ENCODE results near the gene SEC24A.
"Not testable (repeated sequence)": the region's sequence is repeated elsewhere in the genome, so short reads cannot be mapped to it uniquely, and the experiment has no call there.

The SEC24A gene

GRCh38 chr5:134662971-134663370, 14.4 kb downstream of the SEC24A start:
- no peaks in the 10 kb centered on the region for H3K27me3 Mint-ChIP-seq
- H3K4me1 Mint-ChIP-seq (ENCODE audit: low read depth in 2 of 2), result peaks cover 14 to 24% of the 10 kb centered on the region in 2 donors
- H3K9me3 Mint-ChIP-seq, result no peaks in the 10 kb centered on the region
- H3K4me3 Mint-ChIP-seq, result no peak overlapping the region
- no peak overlapping the region for H3K27ac Mint-ChIP-seq
- H3K36me3 Mint-ChIP-seq (ENCODE audit: insufficient read depth), result peaks cover 63% of the 10 kb centered on the region
- no peak for DNase-seq
- ATAC-seq (replicated peaks), result no peak

DNA sequence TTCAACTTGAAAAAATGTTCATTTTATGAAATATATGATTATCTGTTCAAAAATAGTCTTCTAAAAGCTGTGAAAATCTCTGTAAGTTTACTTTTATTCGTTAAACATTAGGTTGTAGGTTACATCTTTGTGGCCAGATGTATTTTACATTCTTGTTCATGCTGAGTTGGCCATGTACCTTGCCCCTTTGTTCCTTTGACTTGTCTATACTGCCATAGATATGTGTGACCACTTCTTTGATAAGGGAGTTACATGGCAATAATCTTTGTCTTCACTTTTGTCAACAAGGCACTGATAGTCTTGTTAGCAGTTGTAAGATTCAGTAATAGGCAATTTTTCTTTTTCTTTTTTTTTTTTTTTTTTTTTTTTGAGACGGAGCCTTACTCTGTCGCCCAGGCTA, 15.9 kb downstream of the SEC24A start:
- no peaks in the 10 kb centered on the region for H3K9me3 Mint-ChIP-seq
- ATAC-seq (replicated peaks) (no peak), DNase-seq (no peak)
- no peak overlapping the region for H3K4me3 Mint-ChIP-seq
- H3K27me3 Mint-ChIP-seq, result no peaks in the 10 kb centered on the region
- H3K4me1 Mint-ChIP-seq (ENCODE audit: low read depth in 2 of 2), result peaks cover 12 to 18% of the 10 kb centered on the region in 2 donors
- H3K27ac Mint-ChIP-seq, result no peak overlapping the region
- H3K36me3 Mint-ChIP-seq (ENCODE audit: insufficient read depth), result peaks cover 72% of the 10 kb centered on the region

GRCh38 chr5:134673546-134673945, 25.0 kb downstream of the SEC24A start:
- not testable (repeated sequence) for H3K27me3 Mint-ChIP-seq; ATAC-seq (replicated peaks); H3K4me3 Mint-ChIP-seq; H3K27ac Mint-ChIP-seq; H3K9me3 Mint-ChIP-seq; H3K4me1 Mint-ChIP-seq (ENCODE audit: low read depth in 2 of 2); DNase-seq
- peaks cover 86% of the 10 kb centered on the region for H3K36me3 Mint-ChIP-seq (ENCODE audit: insufficient read depth)

DNA sequence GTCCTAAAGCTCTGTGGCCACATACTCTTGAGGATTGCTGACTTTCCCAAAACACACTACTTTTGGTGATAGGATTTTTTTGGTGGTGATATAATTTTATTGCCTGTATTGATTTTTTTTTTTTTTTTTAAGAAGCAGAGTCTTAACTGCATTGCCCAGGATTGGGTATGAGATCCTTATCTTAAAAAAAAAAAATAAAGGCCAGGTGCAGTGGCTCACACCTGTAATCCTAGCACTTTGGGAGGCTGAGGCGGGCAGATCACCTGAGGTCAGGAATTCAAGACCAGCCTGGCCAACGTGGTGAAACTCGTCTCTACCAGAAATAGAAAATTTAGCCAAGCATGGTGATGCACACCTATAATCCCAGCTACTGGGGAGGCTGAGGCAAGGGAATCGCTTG, 28.8 kb downstream of the SEC24A start:
- H3K36me3 Mint-ChIP-seq (ENCODE audit: insufficient read depth), result peaks cover 88% of the 10 kb centered on the region
- not testable (repeated sequence) for H3K4me1 Mint-ChIP-seq (ENCODE audit: low read depth in 2 of 2); H3K27me3 Mint-ChIP-seq; ATAC-seq (replicated peaks); DNase-seq; H3K4me3 Mint-ChIP-seq; H3K9me3 Mint-ChIP-seq
- H3K27ac Mint-ChIP-seq, result peak overlapping the region in 1 of 2 donors; percentile 13

GRCh38 chr5:134690144-134690543, 41.6 kb downstream of the SEC24A start:
- DNase-seq; H3K27ac Mint-ChIP-seq; H3K9me3 Mint-ChIP-seq; H3K4me3 Mint-ChIP-seq; ATAC-seq (replicated peaks); H3K4me1 Mint-ChIP-seq (ENCODE audit: low read depth in 2 of 2); H3K27me3 Mint-ChIP-seq: not testable (repeated sequence)
- H3K36me3 Mint-ChIP-seq (ENCODE audit: insufficient read depth), result peaks cover 62% of the 10 kb centered on the region

DNA sequence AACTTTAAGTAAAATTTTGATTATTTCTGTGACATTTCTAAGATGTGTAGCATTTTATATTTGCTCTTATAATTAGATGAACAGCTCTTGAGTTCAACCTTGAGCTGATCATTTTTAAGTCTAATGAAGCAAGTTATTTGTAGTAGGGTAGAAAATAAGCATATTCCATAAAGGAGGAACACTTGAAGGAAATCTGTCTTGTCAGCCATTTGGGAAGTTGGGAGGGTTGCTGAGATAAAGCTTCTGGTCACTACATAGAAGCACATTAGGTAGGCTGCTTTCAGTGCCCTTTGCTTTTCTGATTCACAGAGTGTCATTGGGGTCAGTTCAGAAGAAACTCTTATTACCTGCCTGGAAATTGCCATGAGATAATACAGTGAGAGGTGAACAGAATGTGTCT, 44.1 kb downstream of the SEC24A start:
- Mint-ChIP-seq H3K36me3 (ENCODE audit: insufficient read depth) (peaks cover 69% of the 10 kb centered on the region), H3K27ac (peak overlapping the region in 1 of 2 donors; percentile 13)

DNA sequence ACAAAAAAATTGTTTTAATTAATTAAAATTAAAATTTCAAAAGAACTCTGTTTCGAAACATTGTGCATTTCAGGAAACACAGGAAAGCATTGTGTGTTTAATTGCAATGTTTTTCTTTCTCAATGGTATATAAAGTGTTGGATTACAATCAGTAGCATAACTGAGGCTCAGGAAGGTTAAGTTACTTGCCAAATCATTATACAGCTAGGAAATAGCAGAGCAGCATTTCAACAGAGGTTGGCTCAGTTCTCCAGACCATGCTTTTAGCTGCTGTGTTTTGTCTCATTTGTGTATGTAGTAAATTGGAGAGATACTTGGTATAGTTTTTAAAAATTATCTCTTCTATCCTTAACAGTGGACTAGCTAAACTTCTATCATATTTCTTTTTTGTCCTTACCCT, 59.7 kb downstream of the SEC24A start:
- H3K9me3 Mint-ChIP-seq, result no peaks in the 10 kb centered on the region
- H3K36me3 Mint-ChIP-seq (ENCODE audit: insufficient read depth), result peaks cover 70% of the 10 kb centered on the region
- no peak overlapping the region for H3K27ac Mint-ChIP-seq
- DNase-seq (no peak), ATAC-seq (replicated peaks) (no peak)
- no peak overlapping the region for H3K4me3 Mint-ChIP-seq
- H3K4me1 Mint-ChIP-seq (ENCODE audit: low read depth in 2 of 2), result no peaks in the 10 kb centered on the region
- H3K27me3 Mint-ChIP-seq, result no peaks in the 10 kb centered on the region

More for the DNA sequence above, 44.1 kb downstream of the SEC24A start:
- H3K27me3 Mint-ChIP-seq, result no peaks in the 10 kb centered on the region
- H3K4me1 Mint-ChIP-seq (ENCODE audit: low read depth in 2 of 2), result no peaks in the 10 kb centered on the region
- DNase-seq (no peak), ATAC-seq (replicated peaks) (no peak)
- no peaks in the 10 kb centered on the region for H3K9me3 Mint-ChIP-seq
- H3K4me3 Mint-ChIP-seq, result no peak overlapping the region

GRCh38 chr5:134714120-134714519, 65.5 kb downstream of the SEC24A start:
- Mint-ChIP-seq H3K4me3 (no peak overlapping the region), H3K9me3 (no peaks in the 10 kb centered on the region), H3K27ac (no peak overlapping the region), H3K27me3 (no peaks in the 10 kb centered on the region), H3K36me3 (ENCODE audit: insufficient read depth) (peaks cover 81% of the 10 kb centered on the region), H3K4me1 (ENCODE audit: low read depth in 2 of 2) (no peaks in the 10 kb centered on the region)
- ATAC-seq (replicated peaks) (no peak), DNase-seq (no peak)

DNA sequence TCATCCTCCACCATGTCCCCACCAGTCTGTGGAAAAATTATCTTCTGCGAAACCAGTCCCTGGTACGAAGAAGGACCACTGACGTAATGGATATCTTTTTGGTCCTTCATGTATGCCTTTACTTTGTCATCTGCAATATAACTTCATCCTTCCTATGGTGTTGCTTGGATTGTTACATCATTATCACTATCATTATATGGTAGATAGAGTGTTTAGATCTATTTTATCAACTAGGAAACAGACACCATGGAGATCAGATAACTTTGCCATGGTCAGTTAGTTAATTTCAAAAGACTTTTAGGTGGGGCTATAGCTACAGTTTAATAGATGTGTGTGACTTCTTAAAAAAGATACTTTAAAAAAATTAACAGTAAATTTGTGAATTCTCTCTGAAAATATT, 66.0 kb downstream of the SEC24A start:
- no peak overlapping the region for H3K4me3 Mint-ChIP-seq
- no peaks in the 10 kb centered on the region for H3K4me1 Mint-ChIP-seq (ENCODE audit: low read depth in 2 of 2)
- no peak for ATAC-seq (replicated peaks)
- DNase-seq, result no peak
- no peaks in the 10 kb centered on the region for H3K27me3 Mint-ChIP-seq
- peaks cover 81% of the 10 kb centered on the region for H3K36me3 Mint-ChIP-seq (ENCODE audit: insufficient read depth)
- no peaks in the 10 kb centered on the region for H3K9me3 Mint-ChIP-seq
- H3K27ac Mint-ChIP-seq, result no peak overlapping the region

- H3K4me3 Mint-ChIP-seq; ATAC-seq (replicated peaks); H3K4me1 Mint-ChIP-seq (ENCODE audit: low read depth in 2 of 2); H3K9me3 Mint-ChIP-seq; H3K27ac Mint-ChIP-seq; DNase-seq; H3K27me3 Mint-ChIP-seq: not testable (repeated sequence)
- H3K36me3 Mint-ChIP-seq (ENCODE audit: insufficient read depth), result peaks cover 73% of the 10 kb centered on the region
Measured at GRCh38 chr5:134715466-134715865, 66.9 kb downstream of the SEC24A start.

- no peak overlapping the region for H3K4me3 Mint-ChIP-seq
- peaks cover 40% of the 10 kb centered on the region for H3K36me3 Mint-ChIP-seq (ENCODE audit: insufficient read depth)
- no peaks in the 10 kb centered on the region for H3K9me3 Mint-ChIP-seq
- DNase-seq (no peak), ATAC-seq (replicated peaks) (no peak)
- no peaks in the 10 kb centered on the region for H3K4me1 Mint-ChIP-seq (ENCODE audit: low read depth in 2 of 2)
- no peak overlapping the region for H3K27ac Mint-ChIP-seq
- no peaks in the 10 kb centered on the region for H3K27me3 Mint-ChIP-seq
Measured at GRCh38 chr5:134724872-134725271, 76.3 kb downstream of the SEC24A start.

- no peak for DNase-seq
Measured at GRCh38 chr5:134732819-134733218, 84.2 kb downstream of the SEC24A start.

DNA sequence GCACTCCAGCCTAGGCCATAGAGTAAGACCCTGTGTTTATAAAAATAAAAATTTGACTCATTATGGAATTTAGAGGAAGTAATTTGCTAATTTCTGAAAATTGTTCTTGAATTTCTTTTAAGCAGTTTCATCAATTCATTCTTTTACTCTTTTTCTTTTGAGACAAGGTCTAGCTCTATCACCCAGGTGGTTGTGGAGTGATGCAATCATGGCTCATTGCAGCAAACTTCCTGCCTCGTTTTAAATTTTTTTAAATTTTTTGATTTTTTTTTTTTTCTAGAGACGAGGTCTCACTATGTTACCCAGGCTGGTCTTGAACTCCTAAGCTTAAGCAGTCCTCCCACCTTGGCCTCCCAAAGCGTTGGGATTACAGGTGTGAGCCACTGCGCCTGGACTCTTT, 86.7 kb downstream of the SEC24A start:
- H3K9me3 Mint-ChIP-seq, result no peaks in the 10 kb centered on the region
- no peak for DNase-seq
- ATAC-seq (replicated peaks), result no peak
- no peak overlapping the region for H3K4me3 Mint-ChIP-seq
- H3K27ac Mint-ChIP-seq, result no peak overlapping the region
- peaks cover 16 to 17% of the 10 kb centered on the region in 2 donors for H3K4me1 Mint-ChIP-seq (ENCODE audit: low read depth in 2 of 2)
- H3K36me3 Mint-ChIP-seq (ENCODE audit: insufficient read depth), result peaks cover 10% of the 10 kb centered on the region
- H3K27me3 Mint-ChIP-seq, result no peaks in the 10 kb centered on the region

More at GRCh38 chr5:134732819-134733218, 84.2 kb downstream of the SEC24A start:
- Mint-ChIP-seq H3K27ac (no peak overlapping the region), H3K36me3 (ENCODE audit: insufficient read depth) (no peaks in the 10 kb centered on the region), H3K9me3 (no peaks in the 10 kb centered on the region), H3K27me3 (no peaks in the 10 kb centered on the region), H3K4me1 (ENCODE audit: low read depth in 2 of 2) (peaks cover 0 to 2% of the 10 kb centered on the region in 2 donors), H3K4me3 (no peak overlapping the region)
- no peak for ATAC-seq (replicated peaks)

- DNase-seq, result no peak
- no peak for ATAC-seq (replicated peaks)
- peaks cover 19 to 21% of the 10 kb centered on the region in 2 donors for H3K4me1 Mint-ChIP-seq (ENCODE audit: low read depth in 2 of 2)
- no peaks in the 10 kb centered on the region for H3K27me3 Mint-ChIP-seq
- peaks cover 10% of the 10 kb centered on the region for H3K36me3 Mint-ChIP-seq (ENCODE audit: insufficient read depth)
- H3K9me3 Mint-ChIP-seq, result no peaks in the 10 kb centered on the region
- no peak overlapping the region for H3K27ac Mint-ChIP-seq
- no peak overlapping the region for H3K4me3 Mint-ChIP-seq
Measured at GRCh38 chr5:134736173-134736812, 87.7 kb downstream of the SEC24A start.

Measured in effector memory CD8-positive, alpha-beta T cell (primary cell).